ENCODE results near the gene TREH.
"Not testable (repeated sequence)": the region's sequence is repeated elsewhere in the genome, so short reads cannot be mapped to it uniquely, and the experiment has no call there.

DNA sequence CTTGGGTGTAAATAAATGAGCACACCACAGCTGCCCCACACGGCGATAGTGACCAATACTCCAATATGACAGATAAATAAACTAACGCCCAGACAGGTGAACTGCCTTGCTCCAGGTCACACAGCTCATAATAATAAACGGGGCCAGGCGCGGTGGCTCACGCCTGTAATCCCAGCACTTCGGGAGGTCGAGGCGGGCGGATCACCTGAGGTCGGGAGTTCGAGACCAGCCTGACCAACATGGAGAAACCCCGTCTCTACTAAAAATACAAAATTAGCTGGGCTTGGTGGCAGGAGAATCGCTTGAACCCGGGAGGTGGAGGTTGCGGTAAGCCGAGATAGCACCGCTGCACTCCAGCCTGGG lies 68.0 kb downstream of the TREH start:
- TF ChIP-seq, protein P1, sequence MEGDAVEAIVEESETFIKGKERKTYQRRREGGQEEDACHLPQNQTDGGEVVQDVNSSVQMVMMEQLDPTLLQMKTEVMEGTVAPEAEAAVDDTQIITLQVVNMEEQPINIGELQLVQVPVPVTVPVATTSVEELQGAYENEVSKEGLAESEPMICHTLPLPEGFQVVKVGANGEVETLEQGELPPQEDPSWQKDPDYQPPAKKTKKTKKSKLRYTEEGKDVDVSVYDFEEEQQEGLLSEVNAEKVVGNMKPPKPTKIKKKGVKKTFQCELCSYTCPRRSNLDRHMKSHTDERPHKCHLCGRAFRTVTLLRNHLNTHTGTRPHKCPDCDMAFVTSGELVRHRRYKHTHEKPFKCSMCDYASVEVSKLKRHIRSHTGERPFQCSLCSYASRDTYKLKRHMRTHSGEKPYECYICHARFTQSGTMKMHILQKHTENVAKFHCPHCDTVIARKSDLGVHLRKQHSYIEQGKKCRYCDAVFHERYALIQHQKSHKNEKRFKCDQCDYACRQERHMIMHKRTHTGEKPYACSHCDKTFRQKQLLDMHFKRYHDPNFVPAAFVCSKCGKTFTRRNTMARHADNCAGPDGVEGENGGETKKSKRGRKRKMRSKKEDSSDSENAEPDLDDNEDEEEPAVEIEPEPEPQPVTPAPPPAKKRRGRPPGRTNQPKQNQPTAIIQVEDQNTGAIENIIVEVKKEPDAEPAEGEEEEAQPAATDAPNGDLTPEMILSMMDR (IDR thresholded peaks at IDR 0.05 in 4 of 5, conservative IDR thresholded peaks at IDR 0.05 in 1 of 5): not testable (repeated sequence)
- TF ChIP-seq POLR2A (IDR thresholded peaks at IDR 0.05): not testable (repeated sequence)
